Keratinocyte (primary cell): ENCODE measurements around the gene CMTM8. TPM values are rescaled to one million over a fixed set of nuclear protein-coding genes. Genes with fewer than 3 reads are reported as not detected.

ENCODE experiments used
- DNase-seq: peaks from one replicate; pipeline ENCODE4 v3.0.0-alpha.2; 2011; ENCODE audit warnings: low read depth, missing footprints, low spot score
- FAIRE-seq: peaks from 2 replicates; lab custom pipeline; 2011; peaks lifted over from hg19 to GRCh38; lab: Jason Lieb, UNC
- H2AFZ ChIP-seq: 2 replicates; pipeline ENCODE4 v1.6.0; 2012; ENCODE audit warnings: low read length, control low read depth, inconsistent platforms; ENCODE audit not compliant: control insufficient read depth
- H3K27ac ChIP-seq: 2 replicates; pipeline ENCODE4 v1.5.1; 2011; ENCODE audit warnings: low read length; ENCODE audit not compliant: control insufficient read depth, insufficient read depth
- H3K27me3 ChIP-seq: 3 replicates; pipeline ENCODE4 v1.6.0; 2011; ENCODE audit warnings: low read length; ENCODE audit not compliant: control insufficient read depth, insufficient read depth; ENCODE audit errors: extremely low read depth
- H3K36me3 ChIP-seq, 2 experiments: 2 replicates in 1 of 2; 3 replicates in 1 of 2; pipeline ENCODE4 v1.5.1; 2011; ENCODE audit warnings: low read length in 2 of 2, mild to moderate bottlenecking in 1 of 2; ENCODE audit not compliant: control insufficient read depth in 2 of 2, insufficient read depth in 2 of 2; ENCODE audit errors: extremely low read depth in 1 of 2
- H3K4me1 ChIP-seq: 3 replicates; pipeline ENCODE4 v1.5.1; 2011; ENCODE audit warnings: low read length; ENCODE audit not compliant: control insufficient read depth, insufficient read depth; ENCODE audit errors: extremely low read depth
- H3K4me2 ChIP-seq: 3 replicates; pipeline ENCODE4 v1.6.0; 2011; ENCODE audit warnings: low read depth, low read length; ENCODE audit not compliant: control insufficient read depth, insufficient read depth; ENCODE audit errors: extremely low read depth
- H3K4me3 ChIP-seq, 3 experiments: fragments of 200-600 bp in 1 of 3; sonication (generic) in 1 of 3; 2 replicates in 2 of 3; 3 replicates in 1 of 3; pipeline ENCODE4 v1.5.1; 2011 to 2016; ENCODE audit warnings: low read length in 3 of 3, mild to moderate bottlenecking in 3 of 3, control low read depth in 2 of 3, inconsistent platforms in 1 of 3, low read depth in 1 of 3, mixed read lengths in 1 of 3, mixed run types in 1 of 3, moderate library complexity in 1 of 3; ENCODE audit not compliant: control insufficient read depth in 2 of 3, insufficient read depth in 2 of 3; ENCODE audit errors: extremely low read depth in 1 of 3
- H3K79me2 ChIP-seq: 2 replicates; pipeline ENCODE4 v1.6.0; 2012; ENCODE audit warnings: low read length; ENCODE audit not compliant: control insufficient read depth, insufficient read depth
- H3K9ac ChIP-seq: 3 replicates; pipeline ENCODE4 v1.6.0; 2011; ENCODE audit warnings: low read length; ENCODE audit not compliant: control insufficient read depth, insufficient read depth; ENCODE audit errors: extremely low read depth
- H3K9me1 ChIP-seq: 3 replicates; pipeline ENCODE4 v1.6.0; 2011; ENCODE audit warnings: low read length; ENCODE audit not compliant: control insufficient read depth, insufficient read depth; ENCODE audit errors: extremely low read depth
- H3K9me3 ChIP-seq: 2 replicates; pipeline ENCODE4 v1.5.1; 2012; ENCODE audit warnings: low read depth, low read length; ENCODE audit not compliant: control insufficient read depth
- H4K20me1 ChIP-seq: 3 replicates; pipeline ENCODE4 v1.6.0; 2011; ENCODE audit warnings: low read length; ENCODE audit not compliant: control insufficient read depth, insufficient read depth; ENCODE audit errors: extremely low read depth
- EZH2 ChIP-seq: IDR thresholded peaks from one replicate; pipeline ENCODE4 v1.6.1; 2012; ENCODE audit warnings: inconsistent platforms, mild to moderate bottlenecking, low read length, moderate library complexity
- dilution Hi-C: fragments of 300-500 bp; cut with MboI; formaldehyde crosslinking; loops from one replicate; pipeline ENCODE4 v1.7.0; 2020; ENCODE audit warnings: low sequenced_read_pairs; ENCODE audit not compliant: extremely low pct_ligation_motif_present
- polyA plus RNA-seq, 5 experiments: library from polyadenylated mRNA; depleted of rRNA in 3 of 5; stranded (reverse) in 3 of 5; stranded (forward) in 1 of 5; unstranded in 1 of 5; fragments of >200 nt; gene quantifications; 1 replicate in 1 of 5; 2 replicates in 3 of 5; 3 replicates in 1 of 5; pipeline versions ENCODE4 v1.2.1 to v1.2.3, GENCODE V29; 2011 to 2012; ENCODE audit warnings: missing spikeins in 2 of 5, low read depth in 1 of 5, low replicate concordance in 1 of 5
- TF ChIP-seq, protein P1 (sequence below), 3 experiments: IDR thresholded peaks in 1 of 3; conservative IDR thresholded peaks in 1 of 3; optimal IDR thresholded peaks in 1 of 3; 2 replicates in 2 of 3; 3 replicates in 1 of 3; pipeline versions ENCODE3 to v1.5.1; 2011; ENCODE audit warnings: low read length in 3 of 3, mild to moderate bottlenecking in 3 of 3, moderate library complexity in 2 of 3, control low read depth in 1 of 3, inconsistent platforms in 1 of 3; ENCODE audit not compliant: insufficient read depth in 2 of 3; ENCODE audit errors: extremely low read depth in 1 of 3

The CMTM8 gene
- polyA plus RNA-seq, 1 donor (not counting 4 experiments of a cell fraction or from before 2014, with no cell fraction given) = 1.6 TPM

DNA sequence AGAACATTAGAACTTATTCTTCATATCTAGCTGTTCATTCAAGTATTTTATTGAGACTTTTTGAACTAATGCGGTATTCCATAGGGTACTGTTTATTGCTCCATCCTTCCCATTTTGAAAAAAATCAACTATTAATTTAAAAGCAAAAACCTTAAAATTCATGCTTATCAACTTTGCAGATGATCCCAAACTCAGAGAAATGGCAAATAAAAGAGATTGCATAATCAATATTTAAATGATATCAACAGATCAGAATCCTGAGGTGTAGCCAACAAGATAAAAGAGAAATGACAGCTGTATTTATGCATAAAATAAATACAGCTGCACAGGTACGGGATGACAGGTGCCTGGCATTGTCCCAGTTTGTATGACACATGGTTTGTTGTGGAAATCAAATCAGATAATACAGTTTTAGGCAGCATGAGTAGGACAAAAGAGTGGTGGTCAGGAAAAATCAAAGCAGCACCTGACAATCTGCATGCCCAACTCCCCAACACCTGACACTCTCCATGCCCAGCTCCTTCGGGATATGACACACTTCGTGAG is 42.4 kb upstream of the CMTM8 start:
- Histone ChIP-seq H4K20me1 (no peaks in the 10 kb centered on the region), H3K27me3 (peaks cover 15% of the 10 kb centered on the region), H3K9ac (no peak overlapping the region), H3K9me3 (no peaks in the 10 kb centered on the region), H3K4me3 (no peak overlapping the region), H3K36me3 (no peaks in the 10 kb centered on the region), H3K27ac (no peak overlapping the region), H3K79me2 (no peaks in the 10 kb centered on the region), H3K4me1 (no peaks in the 10 kb centered on the region), H3K9me1 (no peaks in the 10 kb centered on the region), H2AFZ (no peak overlapping the region), H3K4me2 (no peak overlapping the region)
- no peak for FAIRE-seq
- DNase-seq = no peak
- dilution Hi-C loops = loop anchor here (25.0 kb wide), 1 partner anchor 141 kb away; no protein-coding TSS in a partner anchor
- TF ChIP-seq, protein P1, sequence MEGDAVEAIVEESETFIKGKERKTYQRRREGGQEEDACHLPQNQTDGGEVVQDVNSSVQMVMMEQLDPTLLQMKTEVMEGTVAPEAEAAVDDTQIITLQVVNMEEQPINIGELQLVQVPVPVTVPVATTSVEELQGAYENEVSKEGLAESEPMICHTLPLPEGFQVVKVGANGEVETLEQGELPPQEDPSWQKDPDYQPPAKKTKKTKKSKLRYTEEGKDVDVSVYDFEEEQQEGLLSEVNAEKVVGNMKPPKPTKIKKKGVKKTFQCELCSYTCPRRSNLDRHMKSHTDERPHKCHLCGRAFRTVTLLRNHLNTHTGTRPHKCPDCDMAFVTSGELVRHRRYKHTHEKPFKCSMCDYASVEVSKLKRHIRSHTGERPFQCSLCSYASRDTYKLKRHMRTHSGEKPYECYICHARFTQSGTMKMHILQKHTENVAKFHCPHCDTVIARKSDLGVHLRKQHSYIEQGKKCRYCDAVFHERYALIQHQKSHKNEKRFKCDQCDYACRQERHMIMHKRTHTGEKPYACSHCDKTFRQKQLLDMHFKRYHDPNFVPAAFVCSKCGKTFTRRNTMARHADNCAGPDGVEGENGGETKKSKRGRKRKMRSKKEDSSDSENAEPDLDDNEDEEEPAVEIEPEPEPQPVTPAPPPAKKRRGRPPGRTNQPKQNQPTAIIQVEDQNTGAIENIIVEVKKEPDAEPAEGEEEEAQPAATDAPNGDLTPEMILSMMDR (optimal IDR thresholded peaks at IDR 0.05 in 1 of 3, IDR thresholded peaks at IDR 0.05 in 1 of 3, conservative IDR thresholded peaks at IDR 0.05 in 1 of 3; ENCODE audit: extremely low read depth in 1 of 3, insufficient read depth in 2 of 3, low read length in 3 of 3) = no peak
- no peak for TF ChIP-seq EZH2

DNA sequence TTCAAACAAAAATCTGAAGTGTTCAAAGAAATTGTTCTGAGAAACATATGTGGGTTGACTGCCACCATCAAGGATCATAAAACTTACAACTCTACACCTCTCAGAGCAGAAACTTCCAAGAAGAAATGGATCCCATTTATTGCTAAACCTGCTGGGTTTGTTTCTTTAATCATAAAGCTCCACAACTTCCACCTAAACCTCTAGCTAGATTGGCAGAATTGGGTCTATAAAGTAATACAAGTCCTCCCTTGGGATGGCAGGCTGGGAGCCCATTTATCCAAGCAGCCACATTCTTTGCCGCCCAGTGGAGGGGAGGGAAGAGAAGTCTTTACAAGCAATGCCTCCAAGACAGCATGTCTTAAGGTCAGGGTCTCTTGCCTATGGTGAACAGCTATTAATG is 40.5 kb upstream of the CMTM8 start:
- DNase-seq = no peak
- dilution Hi-C loops = loop anchor here (25.0 kb wide), 1 partner anchor 139 kb away; no protein-coding TSS in a partner anchor
- no peaks in the 10 kb centered on the region for H3K4me1 ChIP-seq
- FAIRE-seq = no peak
- no peak overlapping the region for H3K9ac ChIP-seq
- no peak overlapping the region for H3K27ac ChIP-seq
- no peaks in the 10 kb centered on the region for H3K79me2 ChIP-seq
- H3K36me3 ChIP-seq = no peaks in the 10 kb centered on the region
- H3K9me1 ChIP-seq = no peaks in the 10 kb centered on the region
- H3K4me2 ChIP-seq = no peak overlapping the region
- no peaks in the 10 kb centered on the region for H4K20me1 ChIP-seq
- no peak overlapping the region for H3K4me3 ChIP-seq
- H3K27me3 ChIP-seq = peaks cover 17% of the 10 kb centered on the region
- no peak overlapping the region for H2AFZ ChIP-seq
- H3K9me3 ChIP-seq = no peaks in the 10 kb centered on the region
- TF ChIP-seq, protein P1 (optimal IDR thresholded peaks at IDR 0.05 in 1 of 3, IDR thresholded peaks at IDR 0.05 in 1 of 3, conservative IDR thresholded peaks at IDR 0.05 in 1 of 3; ENCODE audit: extremely low read depth in 1 of 3, insufficient read depth in 2 of 3, low read length in 3 of 3) = no peak
- no peak for TF ChIP-seq EZH2
